Measurements from ENCODE around the gene RNU1-1.
"Not testable (repeated sequence)": the region's sequence is repeated elsewhere in the genome, so short reads cannot be mapped to it uniquely, and the experiment has no call there.

Gene RNU1-1

GRCh38 chr1:16528338-16528737, 14.3 kb upstream of the RNU1-1 start:
- H3K4me3 ChIP-seq (ENCODE audit: low read length); DNase-seq (ENCODE audit: low read depth): not testable (repeated sequence)

DNA sequence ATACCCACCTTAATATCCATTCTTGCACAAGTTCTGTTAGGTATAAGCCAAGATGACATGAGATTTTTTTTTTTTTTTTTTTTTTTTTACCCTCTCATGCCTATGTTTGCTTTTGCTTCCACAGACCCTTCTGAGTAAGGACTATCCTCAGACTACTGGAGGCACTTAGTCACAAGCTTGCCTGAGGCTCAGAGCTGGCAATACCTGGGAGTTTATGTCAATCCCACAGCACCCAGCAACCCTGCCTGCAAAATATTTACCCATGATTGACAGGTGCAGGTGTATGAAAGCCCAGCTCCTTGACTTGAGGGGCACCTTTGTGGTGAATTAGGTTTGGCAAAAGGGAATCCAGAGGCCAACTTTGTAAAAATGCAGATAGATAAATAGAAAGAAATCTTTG, 11.7 kb upstream of the RNU1-1 start:
- not testable (repeated sequence) for H3K4me3 ChIP-seq (ENCODE audit: low read length); DNase-seq (ENCODE audit: low read depth)

DNA sequence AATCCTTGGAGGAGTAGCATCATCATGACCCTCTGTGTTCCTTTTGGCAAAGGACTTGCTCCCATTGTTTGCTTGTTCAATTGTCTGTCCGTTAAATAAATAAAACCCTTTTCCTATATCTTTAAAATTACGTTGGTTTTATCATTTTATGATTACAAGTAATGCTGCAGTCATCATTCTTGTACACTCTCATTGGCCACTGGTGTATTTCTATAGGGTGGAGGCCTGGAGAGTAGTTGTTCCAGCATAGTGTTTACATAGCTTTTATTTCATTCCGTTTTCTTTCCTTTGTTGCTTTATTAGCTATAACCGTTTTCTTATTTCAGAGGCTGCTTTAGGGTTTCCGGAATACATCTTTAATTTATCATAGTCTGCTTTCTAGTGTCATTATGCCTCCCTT, 7.6 kb upstream of the RNU1-1 start:
- H3K4me3 ChIP-seq (ENCODE audit: low read length); DNase-seq (ENCODE audit: low read depth): not testable (repeated sequence)

- H3K4me3 ChIP-seq (ENCODE audit: low read length), result peak overlapping the region; percentile 41
- TF ChIP-seq, protein P1, sequence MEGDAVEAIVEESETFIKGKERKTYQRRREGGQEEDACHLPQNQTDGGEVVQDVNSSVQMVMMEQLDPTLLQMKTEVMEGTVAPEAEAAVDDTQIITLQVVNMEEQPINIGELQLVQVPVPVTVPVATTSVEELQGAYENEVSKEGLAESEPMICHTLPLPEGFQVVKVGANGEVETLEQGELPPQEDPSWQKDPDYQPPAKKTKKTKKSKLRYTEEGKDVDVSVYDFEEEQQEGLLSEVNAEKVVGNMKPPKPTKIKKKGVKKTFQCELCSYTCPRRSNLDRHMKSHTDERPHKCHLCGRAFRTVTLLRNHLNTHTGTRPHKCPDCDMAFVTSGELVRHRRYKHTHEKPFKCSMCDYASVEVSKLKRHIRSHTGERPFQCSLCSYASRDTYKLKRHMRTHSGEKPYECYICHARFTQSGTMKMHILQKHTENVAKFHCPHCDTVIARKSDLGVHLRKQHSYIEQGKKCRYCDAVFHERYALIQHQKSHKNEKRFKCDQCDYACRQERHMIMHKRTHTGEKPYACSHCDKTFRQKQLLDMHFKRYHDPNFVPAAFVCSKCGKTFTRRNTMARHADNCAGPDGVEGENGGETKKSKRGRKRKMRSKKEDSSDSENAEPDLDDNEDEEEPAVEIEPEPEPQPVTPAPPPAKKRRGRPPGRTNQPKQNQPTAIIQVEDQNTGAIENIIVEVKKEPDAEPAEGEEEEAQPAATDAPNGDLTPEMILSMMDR (conservative IDR thresholded peaks at IDR 0.05; ENCODE audit: low read depth, low read length), result no peak
- no peak for DNase-seq (ENCODE audit: low read depth)
Measured at GRCh38 chr1:16521288-16521583, 7.2 kb upstream of the RNU1-1 start.

GRCh38 chr1:16520435-16521287, 6.6 kb upstream of the RNU1-1 start:
- not testable (repeated sequence) for DNase-seq (ENCODE audit: low read depth)
- TF ChIP-seq, protein P1 (conservative IDR thresholded peaks at IDR 0.05; ENCODE audit: low read depth, low read length), result peak; percentile 9
- H3K4me3 ChIP-seq (ENCODE audit: low read length), result peak overlapping the region; percentile 41

DNA sequence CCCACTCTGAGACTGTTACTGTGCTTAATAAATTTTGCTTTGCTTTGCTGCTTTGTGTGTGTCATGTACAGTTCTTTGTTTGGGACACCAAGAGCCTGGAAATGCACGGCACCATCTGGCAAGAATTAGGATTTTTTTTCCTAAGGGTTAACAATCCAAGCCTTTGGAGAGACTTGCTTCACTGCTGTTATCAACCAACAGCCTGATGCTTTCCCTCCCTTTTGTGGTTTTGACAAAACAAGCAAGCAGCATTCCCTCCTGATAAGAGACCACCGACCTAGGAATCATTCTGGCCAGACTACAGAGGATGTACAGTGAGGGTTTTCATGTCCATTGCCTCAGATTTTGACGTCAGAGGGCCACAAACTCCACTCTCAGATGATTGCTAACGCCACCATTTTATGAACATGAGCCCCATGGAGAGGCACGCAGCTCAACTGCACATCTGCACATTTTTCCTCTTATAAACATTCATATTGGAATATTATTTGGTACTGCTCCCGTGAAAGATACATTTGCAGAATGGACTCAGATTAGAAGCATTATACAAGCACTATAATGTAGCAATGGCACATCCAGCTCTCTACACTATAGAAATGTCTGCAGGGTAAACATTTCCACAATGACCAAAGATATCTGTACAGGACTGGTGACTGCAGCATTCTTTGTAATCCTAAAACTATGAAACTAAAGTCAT, 5.3 kb upstream of the RNU1-1 start:
- DNase-seq (ENCODE audit: low read depth); H3K4me3 ChIP-seq (ENCODE audit: low read length): not testable (repeated sequence)

- H3K4me3 ChIP-seq (ENCODE audit: low read length); DNase-seq (ENCODE audit: low read depth): not testable (repeated sequence)
Measured at GRCh38 chr1:16518913-16519254, 4.8 kb upstream of the RNU1-1 start.

GRCh38 chr1:16516694-16517410, 2.8 kb upstream of the RNU1-1 start:
- H3K4me3 ChIP-seq (ENCODE audit: low read length); DNase-seq (ENCODE audit: low read depth): not testable (repeated sequence)

DNA sequence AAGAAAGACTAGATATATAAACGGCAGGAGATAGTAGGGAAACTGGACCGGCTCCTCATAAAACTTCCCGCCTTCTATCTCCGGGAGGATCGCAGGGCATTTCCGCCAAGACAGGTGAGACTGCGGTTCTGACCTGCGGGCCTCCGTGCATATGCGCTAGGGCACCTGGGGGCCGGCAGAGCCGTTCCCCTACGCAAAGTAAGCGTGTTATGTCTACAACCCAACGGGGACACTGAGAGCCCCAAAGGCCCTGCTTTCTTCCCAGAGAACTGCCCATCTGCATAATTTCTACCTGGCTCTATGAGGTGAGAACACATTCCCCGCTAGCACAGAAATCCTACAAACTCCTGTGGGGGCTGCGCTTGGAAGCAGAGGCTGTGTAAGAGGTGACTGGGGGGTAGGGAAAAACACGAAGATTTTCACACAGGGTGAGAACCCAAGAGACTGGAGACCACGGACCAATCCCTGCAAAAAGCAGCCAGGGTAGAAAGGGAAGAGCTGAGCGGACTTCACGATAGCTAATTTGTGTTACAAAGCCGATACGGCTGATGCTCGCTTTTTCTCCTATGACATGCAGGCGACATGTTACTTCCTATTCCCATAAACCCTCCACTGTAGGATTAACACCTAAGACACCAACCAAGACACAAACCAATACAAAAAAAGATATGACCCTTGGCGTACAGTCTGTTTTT, 526 bp downstream of the RNU1-1 start:
- DNase-seq (ENCODE audit: low read depth), result peak; percentile 90
- not testable (repeated sequence) for H3K4me3 ChIP-seq (ENCODE audit: low read length)

- DNase-seq (ENCODE audit: low read depth); H3K4me3 ChIP-seq (ENCODE audit: low read length): not testable (repeated sequence)
Measured at GRCh38 chr1:16512624-16513411, 1.3 kb downstream of the RNU1-1 start.

- not testable (repeated sequence) for DNase-seq (ENCODE audit: low read depth); H3K4me3 ChIP-seq (ENCODE audit: low read length)
Measured at GRCh38 chr1:16511926-16512325, 2.2 kb downstream of the RNU1-1 start.

DNA sequence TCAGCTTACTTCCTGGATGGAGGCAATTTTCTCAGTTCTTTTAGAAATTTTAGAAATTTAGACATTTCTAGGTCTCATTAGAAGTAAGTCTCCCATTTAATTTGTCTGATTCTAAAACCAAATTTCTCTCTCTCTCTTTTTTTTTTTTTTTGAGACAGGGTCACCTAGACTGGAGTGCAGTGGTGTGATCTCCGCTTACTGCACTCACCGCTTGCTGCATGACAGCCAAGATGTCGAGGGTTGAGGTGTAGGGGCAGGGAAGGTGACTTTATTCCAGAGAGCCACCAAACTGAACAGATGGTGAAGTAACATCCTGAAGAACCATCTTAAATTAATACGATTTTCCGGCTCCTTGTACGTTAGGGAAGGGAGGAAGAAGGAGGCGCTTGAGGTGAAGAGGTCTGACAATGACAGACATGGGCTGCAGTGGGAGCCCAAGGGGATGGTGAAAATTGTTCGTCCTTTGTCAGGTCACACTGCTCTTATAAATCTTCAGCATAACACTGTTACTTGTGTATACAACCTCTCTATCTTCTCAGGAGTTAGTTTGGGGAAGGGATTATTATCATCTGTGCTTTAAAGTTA, 5.1 kb downstream of the RNU1-1 start:
- DNase-seq (ENCODE audit: low read depth); H3K4me3 ChIP-seq (ENCODE audit: low read length): not testable (repeated sequence)

GRCh38 chr1:16506364-16507136, 7.5 kb downstream of the RNU1-1 start:
- DNase-seq (ENCODE audit: low read depth); H3K4me3 ChIP-seq (ENCODE audit: low read length): not testable (repeated sequence)

- H3K4me3 ChIP-seq (ENCODE audit: low read length); DNase-seq (ENCODE audit: low read depth): not testable (repeated sequence)
Measured at GRCh38 chr1:16505870-16506269, 8.2 kb downstream of the RNU1-1 start.
